ENCODE data around the gene MYO3B. TPM values are rescaled to one million over a fixed set of nuclear protein-coding genes. Genes with fewer than 3 reads are reported as not detected.

Gene MYO3B
- total and polyA plus RNA-seq, 2 of the 8 experiments (the other 6 are each of a cell fraction or from before 2014, with no cell fraction given), result 0.17 to 0.19 TPM

DNA sequence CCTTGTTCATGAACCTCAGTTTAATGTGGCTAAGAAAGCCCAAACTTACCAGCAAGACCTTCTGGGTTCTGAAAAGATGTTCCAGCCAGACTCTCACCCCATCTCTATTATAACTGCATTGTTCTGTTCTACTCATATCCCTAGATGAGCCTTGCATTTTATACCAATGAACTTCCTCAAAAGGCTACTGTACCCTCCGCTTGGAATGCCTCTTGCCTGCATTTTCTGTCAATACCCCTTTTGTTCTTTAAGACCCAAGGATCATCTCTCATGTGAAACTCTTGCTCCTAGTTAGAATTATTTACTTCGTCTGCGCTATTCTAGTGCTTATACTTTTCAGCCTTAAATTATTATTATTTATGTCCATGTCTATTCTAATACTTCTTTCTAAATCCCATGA lies 181.5 kb downstream of the MYO3B start:
- no peaks in the 10 kb centered on the region for H3K79me1 ChIP-seq (ENCODE audit: low read depth, low read length)
- ChIA-PET POLR2A (ENCODE audit: partially characterized antibody) (no interaction called here), CTCF (ENCODE audit: partially characterized antibody) (interaction anchor here (0.7 to 3.3 kb wide), 3 partner anchors 12 to 40 kb away, joined by 3 to 11 read pairs (median 3); no protein-coding TSS in a partner anchor)
- H3K23me2 ChIP-seq (ENCODE audit: low read depth, low read length), result no peaks in the 10 kb centered on the region
- no peaks in the 10 kb centered on the region; a peak in 1 of 4 replicates for H3K9me3 ChIP-seq (ENCODE audit: insufficient read depth in 2 of 2, low read depth in 1 of 2, low read length in 1 of 2)
- H3K4me2 ChIP-seq (ENCODE audit: insufficient read depth in 1 of 2, low read depth in 2 of 2, low read length in 2 of 2), result no peak overlapping the region
- H2BK15ac ChIP-seq (ENCODE audit: low read length), result no peak overlapping the region
- H4K8ac ChIP-seq (ENCODE audit: extremely low read depth, insufficient read depth, low read length), result no peak overlapping the region
- peaks cover 0 to 12% (median 3%) of the 10 kb centered on the region in 4 experiments; a peak in 3 of 7 replicates for H3K4me1 ChIP-seq (replicated peaks in 1 of 4; ENCODE audit: control insufficient read depth in 3 of 4, insufficient read depth in 4 of 4, low read length in 3 of 4)
- no peak overlapping the region for H3K23ac ChIP-seq (ENCODE audit: insufficient read length)
- no peaks in the 10 kb centered on the region for H3K27me3 ChIP-seq (replicated peaks in 1 of 4; ENCODE audit: control insufficient read depth in 3 of 4, extremely low read depth in 1 of 4, insufficient read depth in 3 of 4, low read length in 3 of 4)
- H3K36me3 ChIP-seq (ENCODE audit: control insufficient read depth in 2 of 4, insufficient read depth in 4 of 4, low read length in 3 of 4), result no peaks in the 10 kb centered on the region
- no peak overlapping the region for H2BK12ac ChIP-seq (ENCODE audit: low read depth, low read length)
- no peak overlapping the region for H4K5ac ChIP-seq (ENCODE audit: insufficient read length, low read depth, low read length)
- WGBS, 2 experiments (ENCODE audit: extremely low coverage in 1 of 2, insufficient coverage in 1 of 2, insufficient read length in 1 of 2, insufficient replicate concordance in 2 of 2, low coverage in 1 of 2, low lambda C conversion rate in 2 of 2, missing lambda C conversion rate in 1 of 2), result 91% methylated on average over 3 of the region's 3 CpGs; no CpG with 5 or more reads in 1 of the 2 experiments
- H3K56ac ChIP-seq (replicated peaks; ENCODE audit: insufficient read length, low read depth, low read length), result no peak overlapping the region
- no peak overlapping the region for H3K27ac ChIP-seq (ENCODE audit: low read depth, low read length)
- no peak overlapping the region for H2BK20ac ChIP-seq (ENCODE audit: low read length)
- no peak overlapping the region for H3K14ac ChIP-seq (ENCODE audit: insufficient read length)
- H3K4me3 ChIP-seq (ENCODE audit: extremely low read depth in 1 of 4, insufficient read depth in 2 of 4, low read depth in 3 of 4, low read length in 4 of 4), result no peak overlapping the region
- H3K4ac ChIP-seq (replicated peaks; ENCODE audit: insufficient read length, low read depth, low read length), result no peak overlapping the region
- H3K79me2 ChIP-seq (ENCODE audit: control insufficient read depth in 1 of 2, insufficient read depth in 2 of 2, low read length in 2 of 2), result no peaks in the 10 kb centered on the region
- FAIRE-seq (no peak), DNase-seq (ENCODE audit: low read depth in 1 of 2, low spot score in 2 of 2) (no peak)
- H4K20me1 ChIP-seq (replicated peaks in 1 of 2; ENCODE audit: control insufficient read depth in 1 of 2, insufficient read depth in 2 of 2, low read length in 2 of 2), result no peaks in the 10 kb centered on the region
- H3K9ac ChIP-seq (replicated peaks in 1 of 4; ENCODE audit: extremely low read depth in 1 of 4, low read depth in 3 of 4, low read length in 3 of 4), result no peak overlapping the region
- H4K91ac ChIP-seq (replicated peaks; ENCODE audit: insufficient read length, low read length), result no peak overlapping the region
- no peak overlapping the region for H2AK5ac ChIP-seq (ENCODE audit: low read depth, low read length)
- H3K18ac ChIP-seq (ENCODE audit: extremely low read depth, low read length), result no peak overlapping the region
- no peak overlapping the region for H2BK5ac ChIP-seq (ENCODE audit: low read depth, low read length)
- H2AFZ ChIP-seq (ENCODE audit: low read length), result no peak overlapping the region
- no peak overlapping the region for H2BK120ac ChIP-seq (replicated peaks; ENCODE audit: low read depth, low read length)
- TF ChIP-seq SP1 (IDR thresholded peaks at IDR 0.05; ENCODE audit: low read depth, low read length) (no peak), MAFK (IDR thresholded peaks at IDR 0.05; ENCODE audit: low read depth, low read length) (no peak), TEAD4 (IDR thresholded peaks at IDR 0.05; ENCODE audit: low read depth, low read length) (no peak), CREB1 (IDR thresholded peaks at IDR 0.05) (no peak), EP300 (IDR thresholded peaks at IDR 0.05; ENCODE audit: borderline replicate concordance in 1 of 2, low read depth in 2 of 2, low read length in 2 of 2) (no peak), CEBPB (IDR thresholded peaks at IDR 0.05; ENCODE audit: low read depth, low read length) (no peak), SUZ12 (IDR thresholded peaks at IDR 0.05; ENCODE audit: low read length) (no peak), NANOG (IDR thresholded peaks at IDR 0.05; ENCODE audit: insufficient read depth, low read depth, low read length, poor library complexity, severe bottlenecking) (no peak), KDM5A (IDR thresholded peaks at IDR 0.05; ENCODE audit: low read length) (no peak), ASH2L (IDR thresholded peaks at IDR 0.05; ENCODE audit: low read length) (no peak), POLR2A (IDR thresholded peaks at IDR 0.05; ENCODE audit: control extremely low read depth in 1 of 2, low read depth in 2 of 2, low read length in 2 of 2) (no peak), HDAC6 (IDR thresholded peaks at IDR 0.05; ENCODE audit: low read depth, low read length) (no peak), SAP30 (IDR thresholded peaks at IDR 0.05; ENCODE audit: insufficient read depth, insufficient replicate concordance, low read length) (no peak)
- TF ChIP-seq, protein P1, sequence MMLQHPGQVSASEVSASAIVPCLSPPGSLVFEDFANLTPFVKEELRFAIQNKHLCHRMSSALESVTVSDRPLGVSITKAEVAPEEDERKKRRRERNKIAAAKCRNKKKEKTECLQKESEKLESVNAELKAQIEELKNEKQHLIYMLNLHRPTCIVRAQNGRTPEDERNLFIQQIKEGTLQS (IDR thresholded peaks at IDR 0.05; ENCODE audit: insufficient read depth, low read depth, low read length), result no peak
- TF ChIP-seq, protein P2, sequence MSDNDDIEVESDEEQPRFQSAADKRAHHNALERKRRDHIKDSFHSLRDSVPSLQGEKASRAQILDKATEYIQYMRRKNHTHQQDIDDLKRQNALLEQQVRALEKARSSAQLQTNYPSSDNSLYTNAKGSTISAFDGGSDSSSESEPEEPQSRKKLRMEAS (IDR thresholded peaks at IDR 0.05), result no peak
